ENCODE results near the gene CLIC5.

Gene CLIC5

DNA sequence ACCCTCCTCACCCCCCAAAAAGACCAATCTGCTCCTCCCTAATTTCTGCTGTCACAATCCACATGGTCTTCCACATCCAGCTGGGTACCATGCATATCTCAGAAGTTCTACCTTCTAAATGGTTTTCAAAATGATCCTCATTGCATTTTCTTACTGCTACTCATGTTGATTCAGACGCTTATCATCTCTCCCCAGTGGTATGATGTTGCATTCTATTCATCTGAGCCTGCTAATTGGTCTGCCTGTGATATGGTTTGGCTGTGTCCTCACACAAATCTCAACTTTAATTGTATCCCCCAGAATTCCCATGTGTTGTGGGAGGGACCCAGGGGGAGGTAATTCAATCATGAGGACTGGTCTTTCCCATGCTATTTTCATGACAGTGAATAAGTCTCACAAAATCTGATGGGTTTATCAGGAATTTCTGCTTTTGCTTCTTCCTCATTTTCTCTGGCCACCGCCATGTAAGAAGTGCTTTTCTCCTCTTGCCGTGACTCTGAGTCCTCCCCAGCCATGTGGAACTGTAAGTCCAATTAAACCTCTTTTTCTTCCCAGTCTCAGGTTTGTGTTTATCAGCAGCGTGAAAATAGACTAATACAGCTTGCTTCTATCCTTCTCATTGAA lies 41.4 kb upstream of the CLIC5 start:
- TF ChIP-seq ZFX (IDR thresholded peaks at IDR 0.05) = no peak
- TF ChIP-seq, protein P1, sequence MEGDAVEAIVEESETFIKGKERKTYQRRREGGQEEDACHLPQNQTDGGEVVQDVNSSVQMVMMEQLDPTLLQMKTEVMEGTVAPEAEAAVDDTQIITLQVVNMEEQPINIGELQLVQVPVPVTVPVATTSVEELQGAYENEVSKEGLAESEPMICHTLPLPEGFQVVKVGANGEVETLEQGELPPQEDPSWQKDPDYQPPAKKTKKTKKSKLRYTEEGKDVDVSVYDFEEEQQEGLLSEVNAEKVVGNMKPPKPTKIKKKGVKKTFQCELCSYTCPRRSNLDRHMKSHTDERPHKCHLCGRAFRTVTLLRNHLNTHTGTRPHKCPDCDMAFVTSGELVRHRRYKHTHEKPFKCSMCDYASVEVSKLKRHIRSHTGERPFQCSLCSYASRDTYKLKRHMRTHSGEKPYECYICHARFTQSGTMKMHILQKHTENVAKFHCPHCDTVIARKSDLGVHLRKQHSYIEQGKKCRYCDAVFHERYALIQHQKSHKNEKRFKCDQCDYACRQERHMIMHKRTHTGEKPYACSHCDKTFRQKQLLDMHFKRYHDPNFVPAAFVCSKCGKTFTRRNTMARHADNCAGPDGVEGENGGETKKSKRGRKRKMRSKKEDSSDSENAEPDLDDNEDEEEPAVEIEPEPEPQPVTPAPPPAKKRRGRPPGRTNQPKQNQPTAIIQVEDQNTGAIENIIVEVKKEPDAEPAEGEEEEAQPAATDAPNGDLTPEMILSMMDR (conservative IDR thresholded peaks at IDR 0.05) = no peak
- no peak overlapping the region for H3K27ac ChIP-seq

DNA sequence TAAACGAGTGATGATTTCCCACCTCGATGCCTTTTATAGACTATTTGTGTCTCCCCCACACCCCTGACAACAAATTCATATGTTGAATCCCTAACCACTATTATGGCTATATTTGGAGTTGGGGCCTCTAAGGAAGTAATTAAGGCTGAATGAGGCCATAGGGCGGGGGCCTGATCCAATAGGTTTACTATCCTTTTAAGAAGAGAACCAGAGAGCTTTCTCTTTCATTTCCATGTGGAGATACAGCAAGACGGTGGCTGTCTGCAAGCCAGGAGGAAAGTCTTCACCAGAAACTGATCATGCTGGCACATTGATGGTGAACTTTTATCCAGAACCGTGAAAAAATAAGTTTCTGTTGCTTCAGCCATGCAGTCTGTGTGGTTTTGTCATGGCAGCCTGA lies 38.9 kb upstream of the CLIC5 start:
- TF ChIP-seq ZFX (IDR thresholded peaks at IDR 0.05) = no peak
- TF ChIP-seq, protein P1 (conservative IDR thresholded peaks at IDR 0.05) = no peak
- H3K27ac ChIP-seq = no peak overlapping the region

DNA sequence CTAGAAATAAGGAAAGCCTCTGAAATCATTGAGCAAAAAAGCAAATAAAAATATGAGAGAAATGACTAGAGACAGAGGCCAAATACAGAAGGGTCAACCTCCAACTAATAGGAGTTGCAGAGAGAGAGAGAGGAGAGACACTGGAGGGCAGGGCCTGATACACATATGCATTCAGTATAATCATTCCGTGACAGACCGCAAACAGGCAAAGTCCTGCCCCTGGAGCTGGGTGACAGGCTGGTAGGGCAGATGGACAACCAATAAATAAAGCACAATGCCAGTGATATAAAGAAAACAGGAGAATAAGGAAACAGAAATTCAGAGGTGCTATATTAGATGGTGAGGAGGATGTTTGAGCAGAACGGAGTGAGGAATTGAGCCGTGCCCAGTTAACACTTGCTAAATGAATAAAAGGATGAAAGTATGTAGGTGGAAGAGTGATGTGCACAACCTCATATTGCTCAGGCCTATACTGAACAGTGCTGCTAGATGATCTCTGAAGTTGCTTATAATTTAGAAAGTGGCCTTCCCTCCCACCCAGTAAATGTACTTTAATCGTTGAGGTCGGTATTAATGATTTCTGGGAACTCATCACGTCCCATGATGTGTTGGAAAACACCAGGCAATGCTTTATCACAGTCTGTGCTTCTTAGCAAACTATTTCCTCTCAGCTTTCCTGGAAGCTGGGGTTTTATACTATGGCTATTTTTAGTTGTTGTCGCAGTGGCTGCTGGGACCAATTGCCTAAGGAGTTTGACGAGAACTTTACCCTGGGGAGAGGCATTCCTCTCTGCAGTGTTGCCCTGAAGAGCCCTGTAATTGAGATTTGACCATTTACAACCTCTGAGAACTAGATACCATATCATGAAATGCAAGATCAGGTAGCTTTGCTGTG lies 37.6 kb upstream of the CLIC5 start:
- TF ChIP-seq, protein P1 (conservative IDR thresholded peaks at IDR 0.05) = no peak
- no peak for TF ChIP-seq ZFX (IDR thresholded peaks at IDR 0.05)
- no peak overlapping the region for H3K27ac ChIP-seq

- no peak overlapping the region for H3K27ac ChIP-seq
- TF ChIP-seq ZFX (IDR thresholded peaks at IDR 0.05) = no peak
- TF ChIP-seq, protein P1 (conservative IDR thresholded peaks at IDR 0.05) = no peak
Measured at GRCh38 chr6:46052479-46052878, 36.8 kb upstream of the CLIC5 start.

DNA sequence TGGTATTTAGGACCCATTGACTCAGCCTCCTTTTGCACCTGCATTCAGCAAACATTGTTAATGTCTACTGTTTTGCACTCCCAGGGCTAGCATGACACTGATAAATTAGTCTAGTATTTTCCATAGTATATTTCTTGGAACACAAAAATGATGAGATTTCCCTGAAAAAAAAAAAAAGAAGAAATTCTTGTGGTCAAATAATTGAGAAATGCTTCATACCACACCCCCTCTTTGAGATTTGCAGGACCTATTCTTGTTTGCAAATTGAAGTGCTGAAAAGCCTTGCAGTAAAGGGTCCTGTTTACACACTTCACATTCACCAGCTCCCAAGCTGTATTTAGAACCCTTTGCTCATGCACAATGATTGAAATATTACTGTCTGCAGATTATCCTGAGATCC lies 36.3 kb upstream of the CLIC5 start:
- TF ChIP-seq, protein P1 (conservative IDR thresholded peaks at IDR 0.05) = no peak
- no peak for TF ChIP-seq ZFX (IDR thresholded peaks at IDR 0.05)

DNA sequence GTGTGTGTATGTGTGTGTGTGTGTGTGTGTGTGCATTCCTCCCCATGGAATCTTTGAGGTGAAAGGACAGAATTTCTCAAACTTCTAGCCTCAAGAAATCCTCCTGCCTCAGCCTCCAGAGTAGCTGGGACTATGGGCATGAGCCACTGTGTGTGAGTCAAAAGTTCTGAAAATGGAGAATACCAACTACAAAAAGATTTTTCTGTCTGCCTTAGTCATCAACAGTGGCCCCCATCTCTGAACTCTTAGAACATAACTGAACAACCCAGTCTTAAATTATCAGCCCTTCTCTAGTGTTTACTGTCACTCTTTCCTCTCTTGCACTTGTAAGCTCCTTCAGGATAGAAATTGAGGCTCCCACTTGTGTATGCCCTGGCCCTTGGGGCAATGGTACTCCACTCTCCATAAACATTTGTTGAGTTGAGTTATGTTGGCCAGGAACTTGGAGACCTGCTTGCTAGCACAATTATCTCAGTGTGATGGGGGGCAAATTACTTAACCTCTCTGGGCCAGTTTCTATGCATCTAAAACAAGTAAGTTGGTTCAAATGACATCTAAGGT lies 35.3 kb upstream of the CLIC5 start:
- H3K27ac ChIP-seq = no peak overlapping the region
- TF ChIP-seq ZFX (IDR thresholded peaks at IDR 0.05) = no peak
- TF ChIP-seq, protein P1 (conservative IDR thresholded peaks at IDR 0.05) = no peak

More for the DNA sequence above, 36.3 kb upstream of the CLIC5 start:
- no peak overlapping the region for H3K27ac ChIP-seq
